DLD1 (cell line): ENCODE results near the gene DOHH.

Experiments used
- in situ Hi-C: cut with HindIII; loops from 2 replicates; pipeline ENCODE4 v1.10.0; 2017; ENCODE audit warnings: low sequenced_read_pairs

DOHH gene

DNA sequence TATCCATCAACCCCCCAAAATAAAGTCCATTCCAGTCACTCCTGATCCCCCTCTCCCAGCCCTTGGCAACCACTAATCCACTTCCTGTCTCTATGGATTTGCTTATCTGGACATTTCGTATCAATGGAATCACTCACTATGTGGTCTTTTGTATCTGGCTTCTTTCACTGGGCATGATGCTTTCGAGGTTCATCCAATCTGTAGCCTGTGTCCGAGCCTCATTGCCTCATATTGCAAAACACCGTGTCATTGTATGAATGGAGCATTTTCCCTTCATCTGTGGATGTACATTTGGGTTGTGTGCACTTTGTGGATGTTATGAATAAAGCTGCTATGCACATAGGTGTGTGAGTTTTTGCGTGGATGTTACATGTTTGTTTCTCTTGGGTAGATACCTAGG is 4.3 kb upstream of the DOHH start:
- in situ Hi-C loops, result no loop called here

DNA sequence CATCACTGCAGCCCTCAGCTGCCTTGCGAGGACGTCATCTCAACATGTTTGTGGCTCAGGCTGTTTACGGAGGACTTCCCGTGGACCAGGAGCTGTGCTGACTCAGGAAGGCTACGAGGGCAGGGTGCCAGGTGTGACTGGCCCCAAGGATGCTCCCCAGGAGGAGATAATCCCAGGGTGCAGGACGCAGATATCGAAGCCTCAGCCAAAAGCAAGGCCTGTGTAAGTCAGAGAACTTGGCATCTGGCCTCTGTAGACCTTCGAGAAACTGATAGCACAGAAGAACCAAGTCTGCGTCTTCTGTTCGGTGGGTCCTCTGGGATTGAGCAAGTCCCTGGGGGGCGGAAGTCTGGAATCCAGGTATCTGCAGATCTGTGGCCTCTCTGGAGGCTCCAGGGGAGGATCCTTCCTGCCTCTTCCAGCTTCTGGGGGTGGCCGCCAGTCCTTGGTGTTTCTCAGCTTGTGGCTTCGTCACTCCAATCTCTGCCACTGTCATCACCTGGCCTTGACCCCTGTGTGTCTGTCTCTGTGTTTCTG is 2.6 kb upstream of the DOHH start:
- in situ Hi-C loops, result no loop called here

DNA sequence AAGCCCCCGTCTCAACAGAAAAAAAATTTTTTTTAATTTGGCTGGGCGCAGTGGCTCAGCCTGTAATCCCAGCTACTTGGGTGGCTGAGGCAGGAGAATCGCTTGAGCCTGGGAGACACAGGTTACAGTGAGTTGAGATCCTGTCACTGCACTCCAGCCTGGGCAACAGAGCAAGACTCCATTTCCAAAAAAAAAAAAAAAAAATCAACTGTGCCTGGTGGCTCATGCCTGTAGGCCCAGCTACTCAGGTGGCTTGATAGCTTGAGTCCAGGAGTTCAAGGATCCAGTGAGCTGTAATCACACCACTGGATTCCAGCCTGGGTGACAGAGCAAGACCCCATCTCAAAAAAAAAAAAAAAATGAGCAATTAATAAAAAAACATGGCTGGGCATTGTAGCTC is 1.3 kb upstream of the DOHH start:
- in situ Hi-C loops, result no loop called here

DNA sequence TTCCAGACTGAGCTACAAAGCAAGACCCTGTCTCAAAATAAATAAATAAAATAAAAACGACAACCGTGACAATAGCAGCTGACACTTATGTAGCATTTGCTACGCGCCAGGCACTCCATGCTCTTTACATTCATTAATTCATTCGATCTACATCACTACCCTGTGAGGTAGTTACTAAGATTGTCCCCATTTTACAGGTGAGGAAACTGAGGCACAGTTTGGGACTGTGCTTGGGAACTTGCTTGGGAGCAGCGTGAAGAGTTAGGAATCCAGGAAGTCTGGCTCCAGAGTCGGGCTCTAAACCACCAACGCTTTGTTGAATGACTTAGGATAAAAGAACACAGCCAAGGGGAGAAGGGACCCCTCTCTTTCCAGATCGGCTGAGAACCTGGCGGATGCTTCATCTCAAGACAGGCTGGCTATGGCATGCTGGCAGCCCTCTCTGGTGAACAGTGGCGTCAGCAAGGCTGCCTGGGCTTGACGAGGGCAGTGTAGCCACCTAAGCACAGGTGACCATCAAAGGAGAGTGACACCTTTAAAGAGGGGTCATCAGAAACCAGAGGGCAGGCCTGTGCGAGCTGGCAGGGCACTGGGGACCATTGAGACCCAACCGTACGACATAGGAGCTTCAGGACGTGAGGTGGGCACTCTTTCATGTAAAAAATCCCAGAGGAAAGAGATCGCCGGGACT is 591 bp downstream of the DOHH start:
- in situ Hi-C loops, result no loop called here

DNA sequence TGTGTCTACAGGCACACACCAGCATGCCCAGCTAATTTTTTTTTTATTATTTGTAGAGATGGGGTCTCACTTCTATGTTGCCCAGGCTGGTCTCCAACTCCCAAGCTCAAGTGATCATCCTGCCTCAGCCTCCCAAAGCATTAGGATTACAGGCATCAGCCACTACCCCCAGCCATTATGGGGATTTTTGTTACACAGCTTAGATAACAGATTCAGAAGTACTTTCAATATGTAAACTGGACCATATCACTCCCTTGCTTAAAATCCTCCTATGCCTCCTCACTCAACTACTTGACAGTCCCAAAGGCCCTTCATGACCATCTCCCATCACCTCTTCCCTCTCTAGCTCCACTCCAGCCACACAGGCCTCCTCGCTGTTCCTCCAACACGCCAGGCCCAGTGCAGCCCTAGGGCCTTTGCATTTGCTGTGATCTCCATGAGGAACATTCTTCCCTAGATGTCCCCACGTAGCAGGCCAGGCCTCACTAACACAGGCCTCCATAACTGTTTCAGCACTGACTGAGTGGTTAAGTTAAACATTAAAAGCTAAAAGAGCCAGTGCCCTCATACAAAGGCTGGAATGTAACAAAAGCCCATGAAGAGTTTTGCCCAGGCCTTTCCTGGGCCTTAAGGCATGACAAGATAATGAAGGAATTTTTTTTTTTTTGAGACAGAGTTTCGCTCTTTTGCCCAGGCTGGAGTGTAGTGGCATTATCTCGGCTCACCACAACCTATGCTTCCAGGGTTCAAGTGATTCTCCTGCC is 2.5 kb downstream of the DOHH start:
- in situ Hi-C loops, result no loop called here

DNA sequence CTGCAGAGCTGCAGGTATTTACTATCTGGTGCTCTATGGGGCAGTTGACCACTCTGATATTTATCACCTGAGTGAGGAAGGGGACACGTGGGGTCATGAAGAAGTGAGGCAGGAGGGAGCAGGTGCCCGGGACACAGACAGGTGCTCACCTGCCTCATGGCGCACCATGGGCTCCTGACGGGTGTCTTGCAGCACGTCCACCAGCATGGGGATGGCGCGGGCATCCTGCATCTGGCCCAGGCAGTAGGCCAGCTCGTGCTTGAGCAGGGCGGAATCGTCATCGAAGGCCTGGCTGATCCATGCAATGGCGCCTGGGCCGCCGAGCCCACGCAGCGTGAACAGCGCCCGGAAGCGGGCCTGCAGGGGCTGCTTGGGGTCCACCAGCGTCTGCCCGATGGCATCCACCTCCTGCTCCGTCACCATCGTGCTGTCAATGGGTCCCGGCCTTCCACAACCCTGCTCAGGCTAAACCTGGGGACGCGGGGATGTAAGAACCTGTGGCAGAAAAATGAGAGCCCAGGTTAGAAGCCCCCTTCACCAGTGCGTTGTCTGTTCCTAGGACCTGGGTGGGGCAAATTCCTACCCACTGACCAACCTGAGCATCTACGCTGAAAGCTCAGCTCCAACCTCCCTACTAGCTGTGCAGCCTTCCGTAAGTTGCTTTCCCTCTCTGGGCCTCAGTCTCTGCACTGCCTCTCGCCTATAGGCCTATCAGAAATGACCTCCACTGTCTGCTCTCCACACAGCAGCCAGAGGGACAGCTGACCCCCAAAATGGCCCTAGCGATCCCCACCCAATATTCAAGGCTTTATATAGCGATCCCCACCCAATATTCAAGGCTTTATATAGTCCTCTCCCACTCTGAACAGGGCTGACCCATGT is 3.8 kb downstream of the DOHH start:
- in situ Hi-C loops, result no loop called here

DNA sequence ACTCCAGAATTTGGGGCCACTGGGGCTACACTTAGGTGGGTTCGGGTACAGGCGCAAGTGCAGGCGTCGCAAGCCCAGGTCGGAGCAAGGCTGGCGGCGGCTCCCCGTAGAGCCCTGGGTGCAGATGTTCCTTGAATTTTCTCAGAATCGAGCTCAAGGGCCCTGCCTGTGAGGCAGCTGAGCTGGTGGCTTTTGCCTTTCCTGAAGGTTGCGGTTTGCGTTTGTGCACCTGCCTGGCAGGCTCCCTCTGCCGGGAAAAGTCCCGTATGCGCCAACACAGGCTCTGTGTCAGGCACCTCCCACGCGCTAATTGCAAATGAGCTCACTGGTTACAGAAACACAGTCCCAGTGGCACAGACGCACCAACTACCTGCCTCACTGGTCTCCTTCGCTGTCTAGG is 5.9 kb downstream of the DOHH start:
- in situ Hi-C loops, result no loop called here

DNA sequence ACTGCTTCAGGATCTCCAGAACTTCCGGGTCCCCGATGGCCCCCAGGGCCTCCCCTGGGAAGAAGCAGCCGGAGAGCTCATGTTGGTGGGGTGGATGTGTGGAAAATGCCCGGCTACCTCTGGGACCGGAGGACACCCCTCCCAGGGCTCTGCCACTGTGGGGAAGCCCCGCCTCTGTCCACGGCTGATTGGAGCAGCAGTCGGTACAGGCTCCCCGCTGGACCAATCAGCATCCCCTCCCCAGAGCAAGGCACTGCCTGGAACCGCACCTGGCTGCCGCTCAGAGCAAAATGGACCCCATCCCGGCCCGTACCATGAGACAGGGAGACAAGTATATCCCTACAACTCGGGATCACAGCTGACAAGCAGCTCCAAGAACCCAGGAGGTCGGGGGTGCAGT is 6.4 kb downstream of the DOHH start:
- in situ Hi-C loops, result no loop called here

DNA sequence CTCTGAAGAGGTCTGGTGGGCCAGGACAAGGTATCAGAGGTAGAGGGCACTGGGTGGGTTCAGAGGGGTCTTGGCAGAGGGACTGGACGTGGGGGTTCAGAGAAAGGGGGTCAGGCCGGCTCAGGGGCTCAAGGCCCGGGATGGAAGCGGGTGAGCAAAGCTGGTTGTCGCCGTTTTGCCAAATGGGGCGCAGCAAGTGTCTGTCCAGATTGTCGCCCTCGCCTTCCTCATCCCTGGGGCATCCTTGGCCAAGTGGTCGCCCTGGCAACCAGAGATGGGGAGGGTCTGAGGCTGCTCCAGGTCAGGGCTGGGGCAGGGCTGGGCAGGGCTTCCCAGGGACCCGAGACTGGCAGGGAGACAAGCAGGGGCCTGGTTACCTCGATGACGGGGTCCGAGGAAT is 6.8 kb downstream of the DOHH start:
- in situ Hi-C loops, result no loop called here

DNA sequence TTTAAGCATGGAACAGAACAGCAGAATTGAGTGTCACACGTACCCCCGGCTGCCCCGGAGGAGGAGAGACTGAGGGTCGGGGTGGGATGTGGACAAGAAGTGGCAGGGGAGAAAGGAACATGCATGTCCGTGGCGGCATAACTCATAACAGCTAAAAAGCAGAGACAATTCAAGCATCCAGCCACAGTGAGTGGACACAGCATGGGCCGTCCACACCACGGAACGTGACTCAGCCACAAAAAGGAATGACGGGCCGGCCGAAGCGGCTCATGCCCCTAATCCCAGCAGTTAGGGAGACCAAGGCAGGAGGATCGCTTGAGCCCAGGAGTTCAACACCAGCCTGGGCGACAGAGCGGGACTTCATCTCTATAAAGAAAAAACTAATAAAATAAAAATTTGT is 7.6 kb downstream of the DOHH start:
- in situ Hi-C loops, result no loop called here

DNA sequence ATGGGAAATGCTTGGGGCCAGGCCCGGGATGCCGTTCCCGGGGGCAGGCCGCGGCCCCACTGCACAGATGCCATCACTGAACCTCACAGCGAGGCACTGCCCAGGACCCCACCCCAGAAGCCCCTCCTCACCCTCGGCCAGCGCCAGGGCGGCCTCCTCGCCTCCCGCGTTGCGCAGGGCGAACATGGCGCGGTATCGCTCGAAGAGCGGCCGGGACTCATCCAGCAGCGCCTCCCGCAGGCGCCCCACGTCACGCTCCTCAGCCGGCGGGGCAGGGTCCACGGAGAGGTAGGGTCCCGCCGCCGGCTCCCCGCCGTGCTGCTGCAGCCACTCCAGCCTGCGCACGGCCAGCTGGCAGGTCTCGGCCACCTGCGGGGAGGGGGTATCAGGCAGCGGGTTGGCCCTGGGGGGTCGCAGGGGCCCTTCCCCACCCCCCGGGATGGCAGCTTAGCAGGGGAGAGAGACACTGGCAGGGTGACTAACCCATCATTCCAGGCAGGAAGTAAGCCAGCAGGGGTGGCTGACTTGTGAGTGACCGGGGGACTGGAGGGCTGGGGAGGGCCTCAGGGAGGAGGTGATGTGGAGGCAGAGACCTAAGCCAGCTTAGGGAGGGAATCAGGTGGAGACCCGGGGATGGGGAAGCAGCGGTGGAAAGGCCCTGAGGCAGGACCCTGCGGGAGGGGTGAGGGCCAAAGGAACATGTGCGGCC is 8.2 kb downstream of the DOHH start:
- in situ Hi-C loops, result no loop called here

DNA sequence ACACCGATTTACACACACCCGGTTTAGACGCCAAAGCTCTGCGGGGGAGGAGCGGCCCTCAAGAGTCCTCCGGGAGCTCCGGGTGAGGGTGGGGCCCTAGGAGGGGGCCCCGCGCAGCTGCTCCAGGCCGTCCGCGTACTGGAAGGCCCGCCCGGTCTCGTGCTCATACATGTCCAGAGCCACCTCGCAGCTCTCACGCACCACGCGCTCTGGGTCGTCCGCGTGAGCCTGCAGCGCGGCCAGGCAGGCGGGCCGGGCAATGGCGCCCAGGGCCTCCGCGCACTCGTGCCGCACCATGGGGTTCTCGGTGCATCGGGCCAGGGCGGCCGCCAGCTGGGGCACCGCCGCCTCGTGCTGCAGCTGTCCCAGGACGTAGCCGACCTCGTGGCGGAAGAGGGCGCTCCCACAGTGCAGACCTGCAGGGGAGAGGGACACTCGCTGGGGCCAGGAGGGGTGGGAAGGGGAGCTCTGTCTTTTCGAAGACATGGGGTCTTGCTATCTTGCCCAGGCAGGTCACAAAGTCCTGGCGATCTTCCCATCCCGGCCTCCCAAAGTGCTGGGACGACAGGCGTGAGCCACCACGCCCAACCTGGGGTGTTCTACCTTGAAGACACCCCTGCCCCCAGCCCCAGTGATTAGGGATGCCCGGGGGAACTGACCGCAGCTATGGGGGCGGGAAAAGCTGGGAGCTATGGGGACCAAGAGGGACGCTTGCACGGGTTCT is 8.9 kb downstream of the DOHH start:
- in situ Hi-C loops, result no loop called here

DNA sequence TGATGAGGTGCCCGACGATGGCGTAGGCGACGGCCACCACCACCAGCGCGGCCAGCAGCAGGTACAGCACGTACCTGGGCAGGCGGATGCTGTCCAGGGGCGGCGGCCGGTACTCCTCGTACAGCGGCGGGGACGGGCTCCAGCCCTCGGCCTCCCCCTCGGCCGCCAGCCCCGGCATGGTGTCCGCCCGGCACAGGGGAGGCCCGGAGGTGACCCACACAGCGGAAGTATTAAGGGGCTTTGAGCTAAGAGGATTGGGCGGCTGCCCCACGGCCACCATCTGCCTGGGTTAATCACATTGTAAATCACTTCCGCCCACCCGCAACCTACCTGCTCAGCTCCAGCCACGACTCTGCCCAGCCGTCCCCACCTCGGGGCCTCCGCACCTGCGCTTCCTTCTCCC is 17.2 kb downstream of the DOHH start, which contains the start of gene SMIM44:
TSS of gene SMIM44 (minus strand) at position 216 of the 403 bp plus-strand sequence. CDS start at position 178, 38 bp downstream.
- in situ Hi-C loops, result no loop called here

DNA sequence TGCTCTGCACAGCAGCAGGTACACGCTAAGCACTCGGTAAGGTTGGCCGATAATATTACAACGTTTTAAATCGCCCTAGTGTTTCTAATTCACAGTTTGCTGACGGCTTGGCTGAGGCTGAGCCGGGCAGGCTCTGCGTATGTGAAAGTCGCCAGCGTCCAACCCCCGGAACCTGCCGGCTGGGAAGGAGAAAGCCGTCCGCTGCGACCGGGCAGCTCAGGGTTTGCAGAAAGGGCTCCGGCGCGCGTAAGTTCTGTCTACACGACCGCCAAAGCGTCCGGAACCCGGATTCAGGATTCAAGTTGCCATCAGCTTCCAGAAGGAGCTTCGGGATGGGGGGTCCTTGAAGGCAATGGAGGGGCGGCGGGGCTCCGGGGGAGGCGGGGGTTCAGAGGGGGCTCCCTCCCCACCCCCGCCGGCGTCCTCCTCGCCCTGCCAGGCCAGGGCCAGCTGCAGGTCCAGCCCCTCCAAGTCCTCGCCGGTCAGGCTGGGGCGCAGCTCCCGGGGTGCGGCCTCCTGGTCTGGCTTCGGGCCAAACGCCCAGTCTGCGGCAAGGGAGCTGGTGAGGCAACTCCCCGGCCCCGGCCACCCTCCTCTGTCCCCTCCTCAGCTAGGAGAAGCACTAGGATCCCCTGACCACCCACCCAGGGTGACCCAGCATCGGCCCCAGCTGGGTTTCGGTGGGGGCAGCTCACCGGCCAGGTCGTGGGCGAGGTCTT is 17.8 kb downstream of the DOHH start:
- in situ Hi-C loops, result no loop called here

DNA sequence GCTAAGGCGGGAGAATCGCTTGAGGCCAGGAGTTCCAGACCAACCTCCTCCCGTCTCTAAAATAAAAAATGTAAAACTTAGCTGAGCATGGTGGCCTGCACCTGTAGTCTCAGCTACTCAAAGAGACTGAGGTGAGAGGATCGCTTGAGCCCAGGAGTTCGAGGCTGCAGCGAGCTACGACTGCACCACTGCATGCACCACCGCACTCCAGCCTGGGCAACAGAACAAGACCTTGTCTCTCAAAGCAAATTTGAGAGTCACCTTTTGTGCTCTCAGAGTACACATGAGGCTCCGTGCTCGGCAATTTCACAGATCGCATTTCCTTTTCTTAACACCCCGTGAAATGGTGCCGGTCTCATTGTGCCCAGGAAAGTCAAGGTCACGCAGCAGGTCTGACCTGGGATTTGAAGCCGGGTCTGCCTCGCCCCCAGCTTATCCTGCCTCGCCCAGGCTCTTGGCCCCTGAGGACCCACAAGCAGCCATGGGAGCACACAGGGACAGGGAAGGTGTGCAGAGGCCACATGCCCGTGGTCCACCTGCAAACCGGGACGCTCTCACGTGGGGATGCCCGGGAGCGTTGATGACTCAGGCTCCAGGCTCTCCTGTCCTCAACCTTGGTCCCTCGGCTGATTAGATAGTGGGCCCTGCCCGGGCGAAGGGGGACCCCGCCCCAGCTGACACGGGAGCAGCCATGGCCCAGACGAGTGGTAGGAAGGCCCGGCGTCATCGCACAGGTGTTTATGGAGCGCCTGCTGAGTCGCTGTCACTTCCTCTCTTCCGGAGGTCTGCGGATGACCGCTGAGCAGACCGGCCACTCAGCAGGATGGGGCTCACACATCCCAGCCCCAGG is 19.0 kb downstream of the DOHH start:
- in situ Hi-C loops, result no loop called here

DNA sequence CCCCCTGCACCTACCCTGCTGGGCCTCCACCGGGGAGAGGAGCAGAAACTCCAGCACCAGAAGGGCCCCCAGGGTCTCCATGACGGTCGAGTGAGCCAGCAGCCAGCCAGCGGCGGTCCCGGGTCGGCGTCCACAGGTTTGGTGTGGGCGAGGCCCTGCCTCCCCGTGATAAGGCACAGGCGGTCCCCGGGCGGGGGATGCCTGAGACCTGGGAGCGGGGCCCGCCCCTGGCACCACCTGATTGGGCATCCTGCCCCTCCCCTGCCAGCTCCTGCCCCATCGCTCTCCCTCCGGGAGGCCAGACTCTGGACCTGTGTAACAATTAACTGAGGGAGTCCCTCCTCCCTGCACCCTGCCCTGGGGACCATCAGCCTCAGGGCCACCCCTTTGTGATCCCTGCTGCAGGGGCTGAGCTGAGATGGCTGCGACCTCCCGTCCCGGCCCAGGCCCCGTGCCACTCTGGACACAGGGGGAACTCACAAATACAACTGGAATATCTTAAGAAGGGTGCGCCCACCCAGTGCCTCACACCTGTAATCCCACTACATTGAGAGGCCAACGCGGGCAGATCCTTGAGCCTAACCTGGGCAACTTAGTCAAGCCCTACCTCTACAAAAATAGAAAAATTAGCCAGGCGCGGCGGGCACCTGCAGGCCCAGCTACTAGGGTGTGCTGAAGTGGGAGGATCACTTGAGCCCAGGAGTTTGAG is 19.9 kb downstream of the DOHH start, which contains the start of gene SMIM24:
TSS of gene SMIM24 (minus strand) at position 143 of the 709 bp plus-strand sequence. CDS start at position 81, 62 bp downstream.
- in situ Hi-C loops, result no loop called here

DNA sequence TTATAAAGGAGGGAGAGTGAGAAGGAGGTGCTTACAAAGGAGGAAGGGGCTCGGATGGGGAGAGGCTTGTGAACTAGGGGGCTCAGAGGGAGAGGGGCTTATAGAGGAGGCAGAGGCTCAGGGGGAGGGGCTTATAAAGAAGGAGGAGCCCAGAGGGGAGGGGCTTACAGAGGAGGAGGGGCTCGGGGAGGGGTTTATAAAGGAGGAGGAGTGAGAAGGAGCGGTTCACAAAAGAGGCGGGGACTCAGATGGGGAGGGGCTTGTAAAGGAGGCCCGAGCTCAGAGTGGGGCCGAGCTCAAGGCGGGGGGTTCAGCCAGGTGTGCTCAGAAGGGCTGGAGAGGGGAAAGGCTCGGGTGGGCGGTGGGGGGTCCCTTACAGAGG is 20.6 kb downstream of the DOHH start:
- in situ Hi-C loops, result no loop called here
